ENCODE data around the gene ERICH3. TPM values are rescaled to one million over a fixed set of nuclear protein-coding genes. Genes with fewer than 3 reads are reported as not detected.

The ERICH3 gene, protein sequence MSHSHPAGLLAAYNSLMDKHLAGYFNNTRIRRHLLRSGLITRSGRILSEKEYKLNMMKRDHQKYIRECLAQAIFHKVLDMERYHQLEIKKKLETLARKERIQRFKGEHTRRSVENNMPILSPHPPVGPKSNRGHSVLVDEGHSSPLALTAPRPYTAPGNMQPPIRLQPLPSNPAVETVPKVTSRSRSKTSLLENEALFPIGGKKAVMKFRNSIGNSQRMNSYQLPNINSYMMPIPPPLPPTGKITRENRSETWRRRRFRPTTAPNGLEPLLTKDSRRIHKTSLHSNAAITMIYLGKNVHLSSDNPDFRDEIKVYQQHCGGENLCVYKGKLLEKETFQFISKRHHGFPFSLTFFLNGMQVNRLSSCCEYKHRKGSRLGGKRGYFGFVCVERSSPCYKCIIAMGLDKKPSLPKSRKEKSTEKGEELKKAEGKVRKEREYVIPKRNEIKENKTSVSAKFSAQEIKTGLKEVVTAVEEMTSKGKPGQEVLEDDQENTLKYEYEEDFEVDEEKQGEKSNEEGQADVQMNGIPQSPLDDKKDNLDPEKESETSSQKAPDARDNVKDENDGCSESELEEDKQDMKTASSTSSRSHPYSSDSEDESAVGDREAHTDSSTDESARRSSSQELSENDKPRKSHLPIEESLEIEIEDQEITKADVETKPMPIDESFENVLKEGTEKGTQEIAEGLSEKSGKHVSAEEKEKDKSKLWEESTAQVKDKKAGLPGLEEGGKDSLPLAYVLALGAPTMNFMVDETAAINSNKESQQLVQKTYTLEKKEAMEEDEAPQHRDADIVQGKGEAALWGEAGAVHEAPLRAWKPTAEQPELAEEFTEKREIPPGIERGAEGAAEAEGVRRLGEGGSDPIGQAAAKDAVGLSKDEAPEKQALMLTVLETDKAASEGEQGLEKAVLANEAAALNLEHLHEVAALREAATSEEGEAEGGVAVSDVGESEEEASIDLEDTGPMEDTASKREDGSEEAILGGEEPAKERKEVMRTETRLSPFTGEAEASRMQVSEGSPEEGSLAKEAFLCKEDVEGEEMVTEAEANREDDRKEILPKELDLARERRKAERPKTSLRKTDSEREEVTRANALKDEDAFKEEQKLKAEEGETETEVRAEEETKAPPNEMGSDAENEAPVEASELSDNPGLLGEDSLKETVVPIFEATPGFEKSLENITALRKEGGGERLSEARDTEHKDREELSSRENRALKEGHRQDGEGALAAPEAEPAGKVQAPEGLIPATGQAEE (N-terminal part only)
- total RNA-seq: not detected in 2 replicates

DNA sequence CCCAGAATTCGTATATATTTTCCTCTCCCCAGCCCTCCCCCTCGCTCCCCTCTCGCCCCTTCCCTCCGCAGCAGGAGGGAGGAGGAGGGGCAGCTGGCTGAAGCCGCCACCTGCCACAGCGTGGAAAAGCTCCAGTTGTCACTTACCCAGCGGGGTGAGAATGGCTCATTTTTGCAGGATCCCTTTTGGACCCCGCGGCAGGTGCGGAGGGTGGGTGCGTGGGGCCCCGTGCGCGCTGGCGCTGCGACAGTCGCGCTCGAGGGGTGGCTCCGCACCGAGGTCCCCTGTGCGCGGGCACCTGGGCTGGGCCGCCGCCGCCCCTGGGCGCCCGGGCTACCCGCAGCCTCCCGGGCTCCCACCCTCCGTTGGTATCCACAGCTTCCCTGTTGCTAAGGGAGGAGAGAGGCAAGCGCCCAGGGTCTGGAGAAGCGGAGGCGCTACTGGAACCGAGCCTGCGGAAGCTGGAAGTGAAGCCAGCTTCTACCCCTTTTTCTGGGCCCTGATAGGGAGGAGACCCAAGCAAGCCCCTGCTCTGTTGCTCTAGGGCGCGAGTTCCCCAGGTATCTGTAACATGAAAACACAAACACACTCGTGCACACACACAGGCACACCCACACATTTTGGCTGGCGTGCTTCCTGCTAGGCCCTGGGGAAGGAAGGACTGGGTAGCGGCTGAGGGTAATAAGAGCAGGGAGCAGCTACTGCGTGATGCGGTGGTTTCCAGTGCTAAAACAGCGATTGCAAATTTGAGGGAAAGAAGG, at the start of gene ERICH3:
Gene ERICH3, minus strand, starts transcription at position 442 of the 761 bp plus-strand sequence. Its CDS starts 273 bp downstream, at position 169.
- Mint-ChIP-seq H3K27me3 (ENCODE audit: low read depth) (peaks cover 38% of the 10 kb centered on the region), H3K4me1 (ENCODE audit: low read depth) (peaks cover 2% of the 10 kb centered on the region), H3K9me3 (no peaks in the 10 kb centered on the region), H3K4me3 (ENCODE audit: low read depth) (no peak within 1 kb of the TSS), H3K27ac (no peak within 1 kb of the TSS), H3K36me3 (ENCODE audit: low read depth) (no peaks in the 10 kb centered on the region)
- no peak for DNase-seq (ENCODE audit: low spot score)
- intact Hi-C loops (cut with micrococcal nuclease): no loop called here

DNA sequence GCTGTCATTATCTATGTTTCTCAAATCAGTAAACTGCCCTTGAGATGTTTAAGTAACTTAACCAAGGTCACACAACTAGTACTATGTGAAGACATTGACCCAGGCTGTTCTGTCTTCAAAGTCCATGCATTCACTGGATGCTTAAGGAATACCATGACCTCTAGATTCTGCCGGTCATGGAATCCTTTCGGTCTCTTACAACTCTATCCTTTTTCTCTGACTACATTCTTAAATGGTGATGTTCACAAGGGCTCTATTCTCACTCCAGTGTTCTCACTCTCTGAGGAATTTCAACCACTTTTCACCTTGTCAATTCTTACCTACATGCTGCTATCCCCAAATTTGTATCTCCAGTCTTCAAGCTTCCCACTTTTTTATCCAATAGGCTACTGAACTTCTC, 44.0 kb upstream of the ERICH3 start:
- Mint-ChIP-seq H3K4me3 (ENCODE audit: low read depth) (no peak overlapping the region), H3K4me1 (ENCODE audit: low read depth) (no peaks in the 10 kb centered on the region), H3K27ac (no peak overlapping the region), H3K9me3 (no peaks in the 10 kb centered on the region), H3K36me3 (ENCODE audit: low read depth) (peaks cover 19% of the 10 kb centered on the region), H3K27me3 (ENCODE audit: low read depth) (no peaks in the 10 kb centered on the region)
- intact Hi-C loops (cut with micrococcal nuclease): no loop called here
- no peak for DNase-seq (ENCODE audit: low spot score)

- H3K9me3 Mint-ChIP-seq: no peaks in the 10 kb centered on the region
These were observed 43.2 kb upstream of the ERICH3 start for GRCh38 chr1:74716822-74717221.

DNA sequence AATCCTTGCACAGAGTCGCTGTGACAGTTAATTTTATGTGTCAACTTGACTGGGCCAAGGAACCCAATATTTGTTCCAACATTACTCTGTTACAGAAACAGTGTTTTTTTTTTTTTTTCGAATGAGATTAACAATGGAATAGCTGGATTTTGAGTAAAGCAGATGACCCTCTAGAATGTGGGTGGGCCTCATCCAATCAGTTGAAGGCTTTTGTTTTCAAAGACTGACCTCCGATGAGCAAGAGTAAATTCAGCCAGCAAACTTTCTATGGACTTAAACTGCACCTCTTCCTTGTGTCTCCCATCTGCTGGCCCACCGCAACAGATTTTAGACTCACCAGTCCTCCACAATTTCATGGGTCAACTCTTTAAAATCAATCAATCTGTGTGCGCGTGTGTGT, 42.2 kb upstream of the ERICH3 start:
- Mint-ChIP-seq H3K4me3 (ENCODE audit: low read depth) (no peak overlapping the region), H3K4me1 (ENCODE audit: low read depth) (no peaks in the 10 kb centered on the region), H3K9me3 (no peaks in the 10 kb centered on the region), H3K36me3 (ENCODE audit: low read depth) (peaks cover 7% of the 10 kb centered on the region), H3K27ac (no peak overlapping the region), H3K27me3 (ENCODE audit: low read depth) (no peaks in the 10 kb centered on the region)
- DNase-seq (ENCODE audit: low spot score): no peak
- intact Hi-C loops (cut with micrococcal nuclease): no loop called here

More at GRCh38 chr1:74716822-74717221, 43.2 kb upstream of the ERICH3 start:
- Mint-ChIP-seq H3K27ac (no peak overlapping the region), H3K36me3 (ENCODE audit: low read depth) (peaks cover 14% of the 10 kb centered on the region), H3K27me3 (ENCODE audit: low read depth) (no peaks in the 10 kb centered on the region), H3K4me1 (ENCODE audit: low read depth) (no peaks in the 10 kb centered on the region), H3K4me3 (ENCODE audit: low read depth) (no peak overlapping the region)
- intact Hi-C loops (cut with micrococcal nuclease): no loop called here
- no peak for DNase-seq (ENCODE audit: low spot score)

- Mint-ChIP-seq H3K36me3 (ENCODE audit: low read depth) (peaks cover 10% of the 10 kb centered on the region), H3K4me3 (ENCODE audit: low read depth) (no peak overlapping the region), H3K27ac (no peak overlapping the region), H3K27me3 (ENCODE audit: low read depth) (no peaks in the 10 kb centered on the region), H3K9me3 (no peaks in the 10 kb centered on the region), H3K4me1 (ENCODE audit: low read depth) (no peaks in the 10 kb centered on the region)
- DNase-seq (ENCODE audit: low spot score): no peak
- intact Hi-C loops (cut with micrococcal nuclease): no loop called here
These were observed 41.6 kb upstream of the ERICH3 start for GRCh38 chr1:74715236-74715502.

DNA sequence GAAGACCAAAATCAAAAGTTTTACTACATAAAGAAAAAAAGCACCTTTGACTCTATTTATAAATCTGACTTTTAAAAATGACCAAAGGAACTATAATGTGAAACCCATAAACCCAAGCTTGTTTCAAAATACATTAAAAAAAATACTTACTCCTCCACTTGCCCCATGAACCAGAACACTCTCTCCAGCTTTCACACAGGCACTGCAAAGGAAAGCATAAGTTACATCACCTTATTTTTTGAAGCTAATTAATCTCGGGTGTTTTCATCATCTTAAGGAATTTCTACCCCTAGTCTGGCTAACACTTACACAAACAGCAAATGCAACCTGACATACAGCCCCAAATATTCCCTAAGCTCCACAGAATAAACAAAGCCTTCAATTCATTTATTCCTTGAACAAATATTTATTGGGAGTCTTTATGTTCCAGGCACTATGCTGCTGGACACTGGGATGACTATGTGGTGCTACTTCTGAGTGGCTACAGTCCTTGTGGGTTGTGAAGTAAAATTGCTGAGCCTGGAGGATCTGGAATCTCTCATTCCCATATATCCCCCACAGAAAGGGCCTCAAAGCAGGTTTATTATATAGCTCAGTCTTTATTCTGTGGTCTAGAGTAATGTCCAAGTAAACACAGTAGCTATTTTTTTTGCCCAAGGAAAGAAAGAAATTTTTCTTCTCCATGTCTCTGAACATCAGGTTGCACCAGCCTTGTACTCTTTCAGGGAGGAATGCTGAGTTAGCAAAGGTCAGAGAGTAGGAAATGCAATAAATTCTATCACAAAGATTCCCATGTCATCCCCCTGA, 41.0 kb upstream of the ERICH3 start:
- Mint-ChIP-seq H3K4me3 (ENCODE audit: low read depth) (no peak overlapping the region), H3K36me3 (ENCODE audit: low read depth) (peaks cover 10% of the 10 kb centered on the region), H3K27me3 (ENCODE audit: low read depth) (no peaks in the 10 kb centered on the region), H3K27ac (no peak overlapping the region), H3K9me3 (no peaks in the 10 kb centered on the region), H3K4me1 (ENCODE audit: low read depth) (no peaks in the 10 kb centered on the region)
- intact Hi-C loops (cut with micrococcal nuclease): no loop called here
- no peak for DNase-seq (ENCODE audit: low spot score)

DNA sequence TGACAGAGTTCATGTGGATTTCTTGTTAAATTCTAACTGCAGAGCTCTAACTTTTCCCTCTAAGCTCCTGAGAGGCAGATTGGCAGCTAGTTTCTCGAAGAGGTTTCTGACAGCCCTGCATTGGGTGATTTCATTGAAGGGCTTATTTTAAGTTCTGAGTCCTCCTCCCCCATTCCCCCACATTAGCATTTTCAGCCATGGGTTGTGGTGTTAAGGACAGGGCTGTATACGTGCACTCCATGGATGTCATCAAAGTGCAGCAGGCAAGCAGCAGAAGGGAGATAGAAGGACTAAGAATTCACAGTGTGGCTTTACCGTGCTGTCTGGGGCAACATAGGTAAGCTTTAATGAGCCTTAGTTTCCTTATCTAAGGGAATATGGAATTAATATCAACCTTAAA, 40.3 kb upstream of the ERICH3 start:
- peaks cover 12% of the 10 kb centered on the region for H3K36me3 Mint-ChIP-seq (ENCODE audit: low read depth)
- DNase-seq (ENCODE audit: low spot score): no peak
- no peak overlapping the region for H3K27ac Mint-ChIP-seq
- H3K4me3 Mint-ChIP-seq (ENCODE audit: low read depth): no peak overlapping the region
- no peaks in the 10 kb centered on the region for H3K4me1 Mint-ChIP-seq (ENCODE audit: low read depth)
- intact Hi-C loops (cut with micrococcal nuclease): no loop called here
- H3K27me3 Mint-ChIP-seq (ENCODE audit: low read depth): no peaks in the 10 kb centered on the region
- H3K9me3 Mint-ChIP-seq: no peaks in the 10 kb centered on the region

- Mint-ChIP-seq H3K36me3 (ENCODE audit: low read depth) (peaks cover 12% of the 10 kb centered on the region), H3K9me3 (no peaks in the 10 kb centered on the region), H3K4me1 (ENCODE audit: low read depth) (peaks cover 4% of the 10 kb centered on the region), H3K4me3 (ENCODE audit: low read depth) (no peak overlapping the region), H3K27me3 (ENCODE audit: low read depth) (no peaks in the 10 kb centered on the region), H3K27ac (no peak overlapping the region)
- intact Hi-C loops (cut with micrococcal nuclease): no loop called here
- DNase-seq (ENCODE audit: low spot score): no peak
These were observed 39.3 kb upstream of the ERICH3 start for GRCh38 chr1:74712881-74713280.

- DNase-seq (ENCODE audit: low spot score): no peak
- intact Hi-C loops (cut with micrococcal nuclease): no loop called here
- peaks cover 3% of the 10 kb centered on the region for H3K36me3 Mint-ChIP-seq (ENCODE audit: low read depth)
- no peak overlapping the region for H3K27ac Mint-ChIP-seq
- H3K4me3 Mint-ChIP-seq (ENCODE audit: low read depth): no peak overlapping the region
- peaks cover 8% of the 10 kb centered on the region for H3K4me1 Mint-ChIP-seq (ENCODE audit: low read depth)
- no peaks in the 10 kb centered on the region for H3K27me3 Mint-ChIP-seq (ENCODE audit: low read depth)
- no peaks in the 10 kb centered on the region for H3K9me3 Mint-ChIP-seq
These were observed 30.0 kb upstream of the ERICH3 start for GRCh38 chr1:74703386-74704182.

GRCh38 chr1:74699331-74699730, 25.7 kb upstream of the ERICH3 start:
- Mint-ChIP-seq H3K36me3 (ENCODE audit: low read depth) (no peaks in the 10 kb centered on the region), H3K27ac (no peak overlapping the region), H3K9me3 (no peaks in the 10 kb centered on the region), H3K4me3 (ENCODE audit: low read depth) (no peak overlapping the region), H3K27me3 (ENCODE audit: low read depth) (peaks cover 2% of the 10 kb centered on the region), H3K4me1 (ENCODE audit: low read depth) (peaks cover 3% of the 10 kb centered on the region)
- intact Hi-C loops (cut with micrococcal nuclease): loop anchor here (5.0 kb wide), 1 partner anchor 33 kb away; the partner anchor contains the start of genes CRYZ and TYW3
- DNase-seq (ENCODE audit: low spot score): no peak

DNA sequence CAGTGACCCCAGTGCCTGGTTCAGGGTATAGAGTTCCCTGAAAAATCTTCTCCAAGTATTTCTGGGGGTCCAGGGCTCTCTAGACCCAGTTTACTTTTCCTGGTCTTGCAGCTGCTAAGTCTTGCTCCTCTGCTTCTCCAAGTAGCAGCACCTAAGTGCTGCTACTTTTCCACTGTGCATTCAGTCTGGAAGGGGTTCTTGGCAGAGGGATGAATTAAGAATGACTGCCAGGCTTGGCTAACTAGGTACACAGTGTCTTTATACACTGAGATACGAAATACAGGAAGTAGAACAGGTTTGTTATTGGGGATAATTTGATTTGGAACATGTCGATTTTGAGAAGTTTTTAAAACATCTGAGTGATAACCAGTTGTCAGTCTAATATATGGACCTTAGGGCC, 24.2 kb upstream of the ERICH3 start:
- no peak overlapping the region for H3K27ac Mint-ChIP-seq
- H3K36me3 Mint-ChIP-seq (ENCODE audit: low read depth): no peaks in the 10 kb centered on the region
- peaks cover 2% of the 10 kb centered on the region for H3K27me3 Mint-ChIP-seq (ENCODE audit: low read depth)
- H3K4me3 Mint-ChIP-seq (ENCODE audit: low read depth): no peak overlapping the region
- intact Hi-C loops (cut with micrococcal nuclease): loop anchor here (5.0 kb wide), 1 partner anchor 34 kb away; the partner anchor contains the start of genes CRYZ and TYW3
- peaks cover 3% of the 10 kb centered on the region for H3K4me1 Mint-ChIP-seq (ENCODE audit: low read depth)
- no peaks in the 10 kb centered on the region for H3K9me3 Mint-ChIP-seq
- DNase-seq (ENCODE audit: low spot score): no peak

Data from activated T-helper 2 cell treated with anti-CD3 and anti-CD28 coated beads, Interferon-gamma antibody, Interleukin-2, Interleukin-4, amounts not matched to agents 10 μg/mL and 5 μg/mL and 100 μg/mL, durations not matched to agents 14 hours and 24 hours and 36 hours (primary cell).